22Rv1 (cell line): ENCODE data around the gene SYTL3.

Source experiments
- ZFX ChIP-seq: fragments of 450-650 bp; IDR thresholded peaks from 2 replicates; pipeline ENCODE4 v1.6.1; 2017; ENCODE audit warnings: antibody characterized with exemption, borderline replicate concordance
- TF ChIP-seq, protein P1 (sequence below): fragments of 450-650 bp; IDR thresholded peaks from 2 replicates; pipeline ENCODE4 v1.5.1; 2017; ENCODE audit warnings: mild to moderate bottlenecking

GRCh38 chr6:158688860-158689259, 39.0 kb downstream of the SYTL3 start:
- TF ChIP-seq, protein P1, sequence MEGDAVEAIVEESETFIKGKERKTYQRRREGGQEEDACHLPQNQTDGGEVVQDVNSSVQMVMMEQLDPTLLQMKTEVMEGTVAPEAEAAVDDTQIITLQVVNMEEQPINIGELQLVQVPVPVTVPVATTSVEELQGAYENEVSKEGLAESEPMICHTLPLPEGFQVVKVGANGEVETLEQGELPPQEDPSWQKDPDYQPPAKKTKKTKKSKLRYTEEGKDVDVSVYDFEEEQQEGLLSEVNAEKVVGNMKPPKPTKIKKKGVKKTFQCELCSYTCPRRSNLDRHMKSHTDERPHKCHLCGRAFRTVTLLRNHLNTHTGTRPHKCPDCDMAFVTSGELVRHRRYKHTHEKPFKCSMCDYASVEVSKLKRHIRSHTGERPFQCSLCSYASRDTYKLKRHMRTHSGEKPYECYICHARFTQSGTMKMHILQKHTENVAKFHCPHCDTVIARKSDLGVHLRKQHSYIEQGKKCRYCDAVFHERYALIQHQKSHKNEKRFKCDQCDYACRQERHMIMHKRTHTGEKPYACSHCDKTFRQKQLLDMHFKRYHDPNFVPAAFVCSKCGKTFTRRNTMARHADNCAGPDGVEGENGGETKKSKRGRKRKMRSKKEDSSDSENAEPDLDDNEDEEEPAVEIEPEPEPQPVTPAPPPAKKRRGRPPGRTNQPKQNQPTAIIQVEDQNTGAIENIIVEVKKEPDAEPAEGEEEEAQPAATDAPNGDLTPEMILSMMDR: no peak
- no peak for TF ChIP-seq ZFX
